Choroid plexus epithelial cell (primary cell): ENCODE data around the gene SETBP1.

Source experiments
- DNase-seq: peaks from one replicate; pipeline ENCODE4 v3.0.0-alpha.2; 2010; ENCODE audit warnings: low read depth
- H3K4me3 ChIP-seq: 2 replicates; pipeline ENCODE4 v1.5.1; 2011; ENCODE audit warnings: low read depth, mild to moderate bottlenecking, control low read depth, low read length, moderate library complexity
- TF ChIP-seq, protein P1 (sequence below): conservative IDR thresholded peaks from 2 replicates; pipeline ENCODE4 v1.5.1; 2011; ENCODE audit warnings: low read depth, mild to moderate bottlenecking, control low read depth, inconsistent platforms, low read length, moderate library complexity

Gene SETBP1

DNA sequence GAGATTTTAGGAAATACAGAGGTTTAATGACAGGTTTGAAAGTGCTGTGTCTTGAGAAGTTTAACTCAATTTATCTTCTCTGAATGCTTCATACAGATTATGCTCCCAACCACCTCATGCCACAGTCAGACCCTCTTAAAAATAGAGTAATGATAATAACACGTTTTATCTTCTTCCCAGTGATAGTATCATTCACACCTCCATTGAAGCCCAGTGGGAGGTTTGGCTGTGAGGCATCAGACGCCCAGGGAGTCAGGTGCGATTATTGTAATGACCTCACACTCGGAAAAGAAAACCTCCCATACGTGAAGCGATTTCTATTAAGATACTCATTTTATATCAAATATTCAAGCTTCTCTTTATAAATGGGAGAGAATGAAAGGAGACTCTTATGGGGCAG lies 366.3 kb downstream of the SETBP1 start:
- DNase-seq: no peak
- TF ChIP-seq, protein P1, sequence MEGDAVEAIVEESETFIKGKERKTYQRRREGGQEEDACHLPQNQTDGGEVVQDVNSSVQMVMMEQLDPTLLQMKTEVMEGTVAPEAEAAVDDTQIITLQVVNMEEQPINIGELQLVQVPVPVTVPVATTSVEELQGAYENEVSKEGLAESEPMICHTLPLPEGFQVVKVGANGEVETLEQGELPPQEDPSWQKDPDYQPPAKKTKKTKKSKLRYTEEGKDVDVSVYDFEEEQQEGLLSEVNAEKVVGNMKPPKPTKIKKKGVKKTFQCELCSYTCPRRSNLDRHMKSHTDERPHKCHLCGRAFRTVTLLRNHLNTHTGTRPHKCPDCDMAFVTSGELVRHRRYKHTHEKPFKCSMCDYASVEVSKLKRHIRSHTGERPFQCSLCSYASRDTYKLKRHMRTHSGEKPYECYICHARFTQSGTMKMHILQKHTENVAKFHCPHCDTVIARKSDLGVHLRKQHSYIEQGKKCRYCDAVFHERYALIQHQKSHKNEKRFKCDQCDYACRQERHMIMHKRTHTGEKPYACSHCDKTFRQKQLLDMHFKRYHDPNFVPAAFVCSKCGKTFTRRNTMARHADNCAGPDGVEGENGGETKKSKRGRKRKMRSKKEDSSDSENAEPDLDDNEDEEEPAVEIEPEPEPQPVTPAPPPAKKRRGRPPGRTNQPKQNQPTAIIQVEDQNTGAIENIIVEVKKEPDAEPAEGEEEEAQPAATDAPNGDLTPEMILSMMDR: no peak
- H3K4me3 ChIP-seq: no peak overlapping the region

DNA sequence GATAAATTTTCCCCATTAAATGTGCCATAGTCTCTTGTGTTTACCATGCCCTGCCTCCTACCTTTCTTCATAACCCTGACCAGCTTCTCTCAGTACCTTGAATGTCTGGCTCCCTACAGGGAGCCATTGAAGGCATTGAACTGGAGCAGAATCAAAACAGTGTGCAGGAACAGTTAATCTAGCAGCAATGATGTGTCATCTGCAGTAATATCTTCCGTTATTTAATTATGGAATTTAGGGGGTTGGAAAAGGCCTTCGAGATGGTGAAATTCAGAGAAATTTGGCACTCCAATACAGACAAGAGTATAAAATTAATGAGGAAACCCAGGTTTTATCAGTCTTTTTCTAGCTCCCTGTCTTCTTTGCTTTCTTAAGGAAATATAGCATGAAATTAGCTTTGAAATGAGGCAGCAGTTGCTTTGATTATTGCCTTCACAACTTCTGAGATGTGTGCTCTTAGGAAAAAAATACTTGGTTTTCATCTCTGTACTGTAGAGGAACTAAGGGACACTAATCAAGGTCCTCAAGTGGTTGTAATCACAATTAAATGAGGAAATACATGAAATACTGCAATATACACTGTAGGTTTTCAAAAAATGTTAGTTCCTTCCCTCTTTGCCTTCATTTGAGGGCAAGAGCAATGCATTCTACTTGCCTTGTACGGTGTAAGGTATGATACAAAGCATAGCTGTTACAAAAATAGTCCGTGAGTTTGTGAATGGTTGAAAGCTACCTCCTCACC lies 369.1 kb downstream of the SETBP1 start:
- TF ChIP-seq, protein P1: no peak
- no peak overlapping the region for H3K4me3 ChIP-seq
- no peak for DNase-seq

DNA sequence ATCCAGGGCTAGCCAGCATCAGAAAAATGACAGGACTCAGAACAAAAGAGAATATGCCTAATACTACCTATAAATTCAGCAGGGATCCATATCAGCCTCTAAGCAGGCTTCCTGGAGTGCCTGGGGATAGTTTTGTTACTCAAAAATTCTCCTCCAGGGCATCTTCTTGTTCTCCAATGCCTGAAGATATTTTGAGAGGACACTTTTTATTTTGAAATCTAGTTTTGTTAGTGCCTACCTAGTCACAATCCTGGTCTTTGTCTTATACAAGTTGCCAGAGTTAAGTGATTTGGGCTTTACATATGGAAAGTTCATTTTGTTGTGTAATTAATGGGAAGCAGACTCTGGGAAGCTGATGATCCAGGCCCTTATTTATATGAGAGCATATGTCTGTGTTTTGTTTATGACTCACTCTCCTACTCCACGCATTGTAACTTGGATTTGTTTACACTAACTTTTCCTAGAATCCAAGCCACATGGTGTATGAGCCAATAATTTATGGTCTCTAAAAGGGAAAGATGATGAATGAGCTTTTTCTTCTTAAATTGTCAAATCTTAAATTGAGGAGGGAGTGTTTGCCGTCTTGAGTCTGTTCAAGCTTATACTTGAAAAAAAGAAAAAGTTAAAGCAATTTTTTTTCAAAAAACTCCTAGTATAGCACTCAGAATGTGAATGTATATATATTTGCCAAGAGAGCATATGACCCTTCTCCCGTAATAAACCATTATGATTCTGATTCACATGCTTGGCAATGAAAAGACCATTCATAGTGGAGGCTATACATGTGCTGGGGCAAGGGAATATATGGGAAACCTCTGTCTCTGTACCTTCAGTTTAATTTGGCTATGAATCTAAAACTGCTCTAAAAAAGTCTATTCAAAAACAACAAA lies 370.3 kb downstream of the SETBP1 start:
- TF ChIP-seq, protein P1: no peak
- no peak overlapping the region for H3K4me3 ChIP-seq
- peak; percentile 75 for DNase-seq

DNA sequence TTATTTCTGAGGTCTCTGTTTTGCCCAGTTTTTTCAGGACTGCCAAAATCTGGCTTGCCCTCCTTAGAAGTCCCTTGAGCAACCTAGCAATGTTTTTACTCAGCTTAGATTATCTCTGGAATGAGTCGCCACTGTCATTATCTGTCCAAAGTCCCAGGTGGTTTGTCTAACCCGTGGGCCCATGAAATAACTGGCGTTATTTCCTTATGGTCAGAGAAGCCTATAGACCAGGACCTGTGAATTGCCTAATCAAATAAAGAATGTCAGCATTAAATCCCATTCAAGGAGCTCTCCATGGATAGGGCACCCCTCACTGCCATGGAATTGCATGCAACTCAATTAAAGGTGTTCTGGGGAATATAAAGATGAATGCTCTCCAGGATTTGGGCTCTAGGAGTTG lies 373.9 kb downstream of the SETBP1 start:
- TF ChIP-seq, protein P1: no peak
- no peak for DNase-seq
- H3K4me3 ChIP-seq: no peak overlapping the region

DNA sequence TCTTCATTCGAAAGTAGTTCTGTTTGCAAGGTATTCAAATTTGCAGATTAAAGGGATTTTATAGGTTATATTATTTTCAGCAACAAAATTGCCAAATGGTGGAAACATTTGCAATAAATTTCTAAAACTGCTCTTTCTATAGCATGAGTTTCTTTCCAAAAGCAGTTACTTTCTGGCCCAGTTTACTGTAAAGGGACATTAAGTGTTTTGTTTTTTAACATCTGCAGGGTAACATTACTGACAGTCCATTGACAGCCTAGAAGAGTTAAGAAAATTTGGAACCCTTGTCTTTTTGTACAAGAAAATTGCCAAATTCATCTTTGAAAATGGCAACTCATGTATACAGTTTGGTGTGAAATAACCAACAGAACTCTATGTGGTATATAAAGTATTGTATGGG lies 375.1 kb downstream of the SETBP1 start:
- H3K4me3 ChIP-seq: no peak overlapping the region
- no peak for DNase-seq
- TF ChIP-seq, protein P1: no peak

DNA sequence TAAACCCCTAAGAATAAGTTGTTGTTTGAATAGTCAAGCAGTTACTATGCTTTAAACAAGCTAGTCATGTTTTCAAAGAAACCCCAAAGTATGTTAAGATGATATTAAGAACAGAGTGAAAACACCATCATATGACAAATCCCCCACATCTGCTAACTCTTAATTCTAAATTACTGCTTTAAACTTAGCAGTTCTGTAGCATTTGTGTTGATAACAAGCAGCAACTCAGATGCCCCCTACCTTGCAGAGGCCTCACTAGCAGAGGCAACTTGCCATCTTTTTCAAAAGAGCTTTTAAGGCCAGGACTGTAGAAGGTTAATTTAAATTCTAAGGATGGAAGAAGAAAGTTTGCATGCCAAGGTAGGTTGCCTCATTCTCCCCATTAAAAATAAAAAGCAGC lies 376.2 kb downstream of the SETBP1 start:
- H3K4me3 ChIP-seq: no peak overlapping the region
- TF ChIP-seq, protein P1: no peak
- no peak for DNase-seq
